Activated naive CD4-positive, alpha-beta T cell treated with anti-CD3 and anti-CD28 coated beads, Interleukin-2, amount 50 U/mL, for 16 hours (primary cell): ENCODE results near the gene HSPB6.
"Not testable (repeated sequence)": the region's sequence is repeated elsewhere in the genome, so short reads cannot be mapped to it uniquely, and the experiment has no call there.

Experiments
- DNase-seq: peaks from one replicate; pipeline ENCODE4 v3.0.0-alpha.2; 2020

The HSPB6 gene

GRCh38 chr19:35756377-35757230 lies at the start of gene HSPB6:
TSS of gene HSPB6 (minus strand) at chr19:35757029. CDS start at chr19:35757008, 21 bp downstream.
- DNase-seq: peak; percentile 10

GRCh38 chr19:35806597-35806996 lies 49.8 kb upstream of the HSPB6 start:
- DNase-seq: no peak

- no peak for DNase-seq
These were observed 48.8 kb upstream of the HSPB6 start for GRCh38 chr19:35805526-35806102.

- no peak for DNase-seq
These were observed 45.0 kb upstream of the HSPB6 start for GRCh38 chr19:35801828-35802227.

- no peak for DNase-seq
These were observed 40.8 kb upstream of the HSPB6 start for GRCh38 chr19:35797663-35798062.

GRCh38 chr19:35796645-35797542 lies 40.1 kb upstream of the HSPB6 start:
- no peak for DNase-seq

GRCh38 chr19:35795564-35795963 lies 38.7 kb upstream of the HSPB6 start:
- not testable (repeated sequence) for DNase-seq

GRCh38 chr19:35793381-35794165 lies 36.7 kb upstream of the HSPB6 start:
- no peak for DNase-seq

GRCh38 chr19:35792888-35793287 lies 36.1 kb upstream of the HSPB6 start:
- DNase-seq: no peak

GRCh38 chr19:35792312-35792711 lies 35.5 kb upstream of the HSPB6 start:
- DNase-seq: no peak

GRCh38 chr19:35791814-35792279 lies 35.0 kb upstream of the HSPB6 start:
- no peak for DNase-seq

GRCh38 chr19:35790981-35791813 lies 34.4 kb upstream of the HSPB6 start:
- no peak for DNase-seq

GRCh38 chr19:35789978-35790944 lies 33.4 kb upstream of the HSPB6 start:
- no peak for DNase-seq

GRCh38 chr19:35789195-35789977 lies 32.6 kb upstream of the HSPB6 start:
- no peak for DNase-seq

- DNase-seq: no peak
These were observed 31.6 kb upstream of the HSPB6 start for GRCh38 chr19:35788205-35788960.

- no peak for DNase-seq
These were observed 30.5 kb upstream of the HSPB6 start for GRCh38 chr19:35787227-35787799.

GRCh38 chr19:35786299-35787160 lies 29.7 kb upstream of the HSPB6 start:
- no peak for DNase-seq
